Muscle layer of duodenum (tissue), 2 donors: ENCODE data around the gene MRAP2.
"Not testable (repeated sequence)": the region's sequence is repeated elsewhere in the genome, so short reads cannot be mapped to it uniquely, and the experiment has no call there.

Experiments
- H3K27ac ChIP-seq: one replicate; pipeline ENCODE4 v1.7.0; 2013; ENCODE audit warnings: mild to moderate bottlenecking, low read length
- H3K27me3 ChIP-seq: one replicate; pipeline ENCODE4 v1.7.0; 2013; ENCODE audit warnings: low read depth, mild to moderate bottlenecking, control low read depth, low read length
- H3K36me3 ChIP-seq, 2 donors: one replicate each; pipeline ENCODE4 v1.7.0; 2013; ENCODE audit warnings: low read length in 2 of 2, control low read depth in 1 of 2, mild to moderate bottlenecking in 1 of 2; ENCODE audit not compliant: insufficient read depth in 2 of 2, control insufficient read depth in 1 of 2
- H3K4me1 ChIP-seq, 2 donors: one replicate each; pipeline ENCODE4 v1.7.0; 2013; ENCODE audit warnings: low read length in 2 of 2, mild to moderate bottlenecking in 2 of 2, control low read depth in 1 of 2, moderate library complexity in 1 of 2; ENCODE audit not compliant: insufficient read depth in 2 of 2, control insufficient read depth in 1 of 2
- H3K4me3 ChIP-seq, 2 donors: one replicate each; pipeline ENCODE4 v1.7.0; 2013; ENCODE audit warnings: low read length in 2 of 2, low read depth in 1 of 2, mild to moderate bottlenecking in 1 of 2
- H3K9me3 ChIP-seq, 2 donors: one replicate each; pipeline ENCODE4 v1.7.0; 2013; ENCODE audit warnings: low read length in 2 of 2, control low read depth in 1 of 2, mild to moderate bottlenecking in 1 of 2; ENCODE audit not compliant: control insufficient read depth in 1 of 2
- donor health status: healthy.

The MRAP2 gene

GRCh38 chr6:84082689-84083265 is 49.2 kb downstream of the MRAP2 start:
- Histone ChIP-seq H3K9me3 (no peaks in the 10 kb centered on the region), H3K36me3 (no peaks in the 10 kb centered on the region), H3K4me3 (no peak overlapping the region), H3K27ac (no peak overlapping the region), H3K4me1 (no peaks in the 10 kb centered on the region), H3K27me3 (no peaks in the 10 kb centered on the region)

GRCh38 chr6:84084705-84085104 is 51.1 kb downstream of the MRAP2 start:
- H3K4me1 ChIP-seq, H3K4me3 ChIP-seq, H3K36me3 ChIP-seq, H3K9me3 ChIP-seq, H3K27me3 ChIP-seq, H3K27ac ChIP-seq: not testable (repeated sequence)

DNA sequence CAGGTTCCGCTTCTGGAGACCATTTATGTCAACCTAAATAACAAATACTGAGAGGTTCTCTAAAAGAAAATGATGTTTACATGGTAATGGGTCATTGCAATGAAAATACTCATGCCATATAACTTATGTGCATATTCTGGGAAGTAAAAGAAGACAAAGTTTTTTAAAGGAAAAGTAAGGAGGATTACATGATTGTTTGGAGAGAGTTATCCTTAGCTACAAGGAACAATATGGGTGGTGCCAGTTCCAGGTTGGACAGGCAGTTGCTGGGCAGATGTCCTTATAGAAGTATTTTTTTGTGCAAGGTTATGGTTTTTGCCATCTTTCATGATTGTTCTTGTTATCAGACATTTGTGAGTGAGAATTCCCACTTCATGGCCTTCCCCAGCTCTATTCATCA is 52.5 kb downstream of the MRAP2 start:
- no peaks in the 10 kb centered on the region for H3K9me3 ChIP-seq
- no peak overlapping the region for H3K27ac ChIP-seq
- H3K27me3 ChIP-seq: no peaks in the 10 kb centered on the region
- H3K36me3 ChIP-seq: no peaks in the 10 kb centered on the region
- no peaks in the 10 kb centered on the region for H3K4me1 ChIP-seq
- no peak overlapping the region for H3K4me3 ChIP-seq

- no peak overlapping the region for H3K27ac ChIP-seq
- H3K9me3 ChIP-seq: no peaks in the 10 kb centered on the region
- no peaks in the 10 kb centered on the region for H3K36me3 ChIP-seq
- H3K27me3 ChIP-seq: no peaks in the 10 kb centered on the region
- no peak overlapping the region for H3K4me3 ChIP-seq
- no peaks in the 10 kb centered on the region for H3K4me1 ChIP-seq
These were observed 53.2 kb downstream of the MRAP2 start for GRCh38 chr6:84086545-84087429.

DNA sequence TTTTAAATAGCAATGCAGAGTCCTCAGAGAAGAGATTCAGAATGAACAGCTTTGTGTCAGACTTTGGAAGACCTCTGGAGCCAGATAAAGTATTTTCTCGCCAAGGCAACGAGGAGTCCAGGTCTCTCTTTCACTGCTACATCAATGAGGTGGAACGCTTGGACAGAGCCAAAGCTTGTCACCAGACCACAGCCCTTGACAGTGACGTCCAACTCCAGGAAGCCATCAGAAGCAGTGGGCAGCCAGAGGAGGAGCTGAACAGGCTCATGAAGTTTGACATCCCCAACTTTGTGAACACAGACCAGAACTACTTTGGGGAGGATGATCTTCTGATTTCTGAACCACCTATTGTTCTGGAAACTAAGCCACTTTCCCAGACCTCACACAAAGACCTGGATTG is 55.5 kb downstream of the MRAP2 start:
- Histone ChIP-seq H3K36me3 (no peaks in the 10 kb centered on the region), H3K4me1 (no peaks in the 10 kb centered on the region), H3K27ac (no peak overlapping the region), H3K27me3 (no peaks in the 10 kb centered on the region), H3K4me3 (no peak overlapping the region), H3K9me3 (peaks cover 0 to 2% of the 10 kb centered on the region in 2 donors)

DNA sequence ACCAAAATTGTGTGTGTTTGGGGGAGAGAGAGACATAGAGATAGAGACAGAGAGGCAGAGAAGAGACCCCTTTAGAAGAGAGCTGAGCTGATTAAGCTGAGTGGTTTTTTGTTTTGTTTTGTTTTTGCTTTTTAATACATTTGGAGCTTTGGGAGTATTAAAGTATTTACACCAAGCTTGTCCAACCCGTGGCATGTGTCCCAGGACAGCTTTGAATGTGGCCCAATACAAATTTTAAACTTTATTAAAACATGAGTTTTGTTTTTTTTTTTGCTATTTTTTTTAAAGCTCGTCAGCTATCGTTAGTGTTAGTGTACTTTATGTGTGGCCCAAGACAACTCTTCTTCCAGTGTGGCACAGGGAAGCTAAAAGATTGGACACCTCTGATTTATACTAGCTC is 56.0 kb downstream of the MRAP2 start:
- H3K27ac ChIP-seq: no peak overlapping the region
- H3K36me3 ChIP-seq: no peaks in the 10 kb centered on the region
- H3K4me1 ChIP-seq: no peaks in the 10 kb centered on the region
- no peak overlapping the region for H3K4me3 ChIP-seq
- H3K27me3 ChIP-seq: no peaks in the 10 kb centered on the region
- H3K9me3 ChIP-seq: peaks cover 0 to 2% of the 10 kb centered on the region in 2 donors

DNA sequence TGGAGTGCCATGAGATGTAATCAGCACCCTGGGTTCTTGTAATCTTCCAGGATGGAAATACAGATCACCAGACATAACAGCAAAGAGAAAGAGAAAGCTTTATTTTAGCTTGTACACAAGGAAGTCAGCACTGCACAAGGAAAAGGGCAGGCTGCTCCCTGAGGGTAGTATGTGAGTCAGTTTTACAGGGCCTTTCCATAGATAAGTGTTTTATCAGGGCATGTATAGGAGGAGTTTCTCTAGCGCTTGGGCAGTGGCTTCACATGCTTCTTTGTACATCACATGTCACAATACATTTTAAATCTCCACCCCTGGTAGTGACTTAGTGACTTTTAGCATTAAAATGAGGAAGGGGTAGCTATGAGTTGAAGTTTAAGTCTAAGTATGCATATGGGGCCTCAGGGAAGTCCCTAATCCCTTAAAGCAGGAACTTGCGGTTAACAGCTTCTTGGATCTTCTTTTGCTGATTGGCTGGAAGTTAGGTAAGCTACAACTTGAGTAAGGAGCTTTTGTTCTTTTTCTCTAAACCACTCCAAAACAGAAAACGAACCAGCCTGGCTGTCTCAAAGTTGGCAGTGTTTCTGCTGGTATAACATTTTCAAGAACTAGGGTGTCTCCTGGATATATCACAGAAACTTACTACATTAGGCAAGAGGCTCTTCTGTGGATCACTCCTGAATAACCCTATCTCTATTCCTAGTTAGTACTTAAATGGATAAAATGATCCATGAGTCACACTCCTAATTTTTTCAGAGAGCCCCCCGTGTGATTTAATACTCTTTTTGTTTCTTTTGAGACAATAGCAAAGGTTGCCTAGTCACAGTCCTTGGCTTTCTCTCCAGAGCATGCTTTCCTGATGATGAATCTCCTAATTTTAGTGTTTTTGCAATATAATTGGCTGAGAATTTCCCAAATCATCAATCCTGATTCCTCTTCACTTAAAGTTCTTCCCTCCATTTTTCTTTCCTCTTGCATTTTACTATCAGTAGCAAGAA is 60.2 kb downstream of the MRAP2 start:
- peaks cover 0 to 2% of the 10 kb centered on the region in 2 donors for H3K9me3 ChIP-seq

GRCh38 chr6:84095156-84095555 is 61.6 kb downstream of the MRAP2 start:
- Histone ChIP-seq H3K27ac (no peak overlapping the region), H3K36me3 (no peaks in the 10 kb centered on the region), H3K27me3 (no peaks in the 10 kb centered on the region), H3K4me3 (no peak overlapping the region), H3K9me3 (peaks cover 0 to 2% of the 10 kb centered on the region in 2 donors), H3K4me1 (no peaks in the 10 kb centered on the region)

More for the DNA sequence above, 60.2 kb downstream of the MRAP2 start:
- no peak overlapping the region for H3K4me3 ChIP-seq
- no peaks in the 10 kb centered on the region for H3K4me1 ChIP-seq
- no peaks in the 10 kb centered on the region for H3K27me3 ChIP-seq
- H3K27ac ChIP-seq: no peak overlapping the region
- no peaks in the 10 kb centered on the region for H3K36me3 ChIP-seq

DNA sequence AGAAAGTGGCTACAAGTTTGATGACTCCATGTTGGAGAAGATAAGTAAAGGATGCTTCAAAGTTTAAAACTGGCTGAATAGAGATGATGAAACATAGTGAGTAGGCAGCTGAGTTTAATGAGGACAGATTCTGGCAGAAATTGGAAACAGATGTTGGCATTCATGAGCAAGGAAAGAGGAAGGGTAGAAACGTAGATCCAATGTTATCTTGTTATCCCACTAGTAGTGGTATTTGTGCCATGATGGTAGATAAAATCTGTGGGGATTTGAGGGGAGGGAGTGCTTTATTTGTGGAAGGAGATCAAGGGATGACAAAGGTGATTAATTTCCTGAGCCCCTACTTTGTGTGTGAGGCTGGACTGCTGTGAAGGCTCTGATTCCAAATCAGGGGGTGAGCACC is 69.5 kb downstream of the MRAP2 start:
- Histone ChIP-seq H3K9me3 (peaks cover 0 to 2% of the 10 kb centered on the region in 2 donors), H3K27ac (no peak overlapping the region), H3K36me3 (no peaks in the 10 kb centered on the region)

GRCh38 chr6:84105215-84105924 is 71.8 kb downstream of the MRAP2 start:
- not testable (repeated sequence) for H3K27ac ChIP-seq, H3K4me3 ChIP-seq, H3K9me3 ChIP-seq, H3K4me1 ChIP-seq, H3K27me3 ChIP-seq, H3K36me3 ChIP-seq

More for the DNA sequence above, 69.5 kb downstream of the MRAP2 start:
- Histone ChIP-seq H3K4me3 (no peak overlapping the region), H3K27me3 (no peaks in the 10 kb centered on the region), H3K4me1 (no peaks in the 10 kb centered on the region)
